Measurements from ENCODE around the gene IYD.

- TF ChIP-seq CTCF (conservative IDR thresholded peaks at IDR 0.05; ENCODE audit: low read length) (no peak), EZH2phosphoT487 (IDR thresholded peaks at IDR 0.05; ENCODE audit: borderline replicate concordance) (no peak)
Observed at GRCh38 chr6:150353445-150353844, 15.4 kb upstream of the IYD start.

Data from Loucy (cell line).